HG03025 (cell line): ENCODE measurements around the gene JAKMIP3.

Experiments used
- ATAC-seq: cut with Tn5 transposase; IDR thresholded peaks from one replicate; pipeline ENCODE4 v1.9.1; 2021; ENCODE audit warnings: mild to moderate bottlenecking, moderate library complexity; ENCODE audit not compliant: unreplicated experiment, low FRiP score

The JAKMIP3 gene

DNA sequence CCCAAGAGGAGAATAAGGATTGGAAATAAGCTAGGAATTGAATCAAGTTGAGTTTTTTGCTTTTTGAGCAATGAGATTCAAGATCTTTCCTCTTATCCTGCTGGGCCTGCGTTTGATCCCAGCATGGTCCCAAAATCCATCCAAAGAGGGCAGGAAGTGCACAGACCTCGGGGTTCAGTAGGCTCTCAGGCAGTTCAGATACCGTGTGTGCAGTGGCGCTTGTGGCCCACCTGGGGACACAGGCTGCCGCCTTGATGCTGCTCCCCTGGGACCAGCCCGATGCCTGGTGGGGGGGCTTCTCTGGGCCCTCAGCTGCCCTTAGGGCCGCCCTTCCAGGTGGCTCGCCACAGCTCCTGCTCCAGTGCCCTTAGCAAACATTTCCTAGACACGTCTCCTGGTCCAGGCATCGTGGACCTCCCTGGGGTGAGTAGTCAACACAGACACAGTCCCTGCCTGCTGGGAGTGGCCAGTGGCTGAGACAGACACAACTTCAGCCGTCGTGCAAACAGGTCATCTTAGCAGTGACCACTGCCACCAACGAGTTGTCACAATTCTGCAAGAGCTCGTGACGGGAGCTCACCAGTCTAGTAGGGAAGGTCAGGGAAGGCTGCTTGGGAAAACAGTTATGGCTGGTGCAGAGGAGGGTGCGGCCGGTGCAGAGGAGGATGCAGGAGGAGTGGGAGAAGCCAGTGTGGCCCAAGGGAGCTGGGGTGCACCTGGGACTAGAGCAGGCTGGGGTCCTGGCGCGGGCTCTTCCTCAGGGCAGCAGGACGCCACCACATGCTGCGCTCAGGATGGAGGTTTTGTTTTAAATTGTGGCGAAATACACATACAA is 21.7 kb upstream of the JAKMIP3 start:
- ATAC-seq: no peak

DNA sequence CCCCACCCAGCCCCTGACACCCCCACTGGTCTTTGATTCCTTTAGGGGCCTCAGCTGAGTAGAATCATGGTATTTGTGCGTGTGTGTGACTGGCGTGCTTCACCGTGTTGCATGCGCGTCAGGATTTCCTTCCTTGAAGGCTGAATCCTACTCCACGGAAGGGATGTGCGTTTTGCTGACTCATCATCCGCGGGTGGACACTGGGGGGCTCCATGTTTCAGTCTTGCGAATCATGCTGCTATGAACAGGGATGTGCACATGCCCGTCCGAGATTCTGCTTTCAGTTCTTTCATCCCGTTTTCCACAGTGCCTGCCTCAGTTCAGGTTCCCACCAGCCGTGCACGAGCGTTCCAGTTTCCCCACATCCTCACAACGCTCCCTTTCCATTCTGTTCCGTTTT is 20.9 kb upstream of the JAKMIP3 start:
- ATAC-seq: no peak

DNA sequence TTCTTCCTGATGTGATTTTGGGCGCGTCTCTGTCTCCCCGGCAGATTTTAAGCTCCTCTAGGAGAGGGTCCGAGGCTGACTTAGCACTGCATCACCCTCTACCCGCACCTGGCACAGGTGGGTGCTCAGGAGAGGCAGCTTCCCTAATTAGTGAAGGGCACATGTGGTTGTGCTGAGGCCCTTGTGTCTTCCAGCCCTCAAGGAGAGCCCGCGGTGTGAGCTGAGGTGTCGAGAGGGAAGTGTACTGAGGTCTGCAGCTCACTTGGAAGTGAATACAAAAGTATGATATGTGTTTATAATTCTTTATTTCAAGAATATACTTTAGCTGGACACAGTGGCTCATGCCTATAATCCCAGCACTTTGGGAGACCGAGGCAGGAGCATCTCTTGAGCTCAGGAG is 20.4 kb upstream of the JAKMIP3 start:
- ATAC-seq: no peak

DNA sequence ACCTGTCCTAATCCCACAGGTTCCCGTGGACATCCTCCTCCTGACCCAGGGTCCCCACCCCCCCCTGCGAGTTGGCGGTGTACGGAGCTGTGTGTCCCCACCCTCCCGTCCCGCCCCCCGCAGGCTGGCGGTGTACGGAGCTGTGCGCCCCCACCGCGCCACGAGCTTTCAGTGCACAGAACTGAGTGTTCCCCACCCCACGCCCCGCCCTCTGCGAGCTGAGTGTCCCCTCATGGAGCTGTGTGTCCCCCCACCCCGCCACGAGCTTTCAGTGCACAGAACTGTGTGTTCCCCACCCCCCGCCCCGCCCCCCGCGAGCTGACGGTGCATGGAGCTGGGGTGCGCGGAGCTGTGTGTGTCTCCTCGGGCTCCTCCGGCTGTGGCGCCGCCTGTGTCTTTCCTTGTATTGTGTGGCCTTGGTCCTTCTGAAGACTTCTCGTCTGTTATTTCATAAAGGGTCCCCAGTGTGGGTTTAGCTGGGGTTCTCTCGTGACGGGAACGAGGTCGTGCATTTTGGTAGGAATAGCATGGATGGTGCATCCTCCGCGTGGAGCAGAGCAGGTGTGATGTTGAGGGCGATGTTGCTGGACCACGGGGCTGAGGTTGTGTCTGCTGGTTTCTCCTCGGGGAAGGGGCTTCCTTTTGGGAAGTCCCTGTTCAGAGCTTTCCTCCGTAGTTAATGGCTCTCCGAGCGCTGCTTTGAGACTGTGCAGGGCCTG is 18.0 kb upstream of the JAKMIP3 start:
- ATAC-seq: no peak

GRCh38 chr10:132048294-132048667 is 17.5 kb upstream of the JAKMIP3 start:
- no peak for ATAC-seq

DNA sequence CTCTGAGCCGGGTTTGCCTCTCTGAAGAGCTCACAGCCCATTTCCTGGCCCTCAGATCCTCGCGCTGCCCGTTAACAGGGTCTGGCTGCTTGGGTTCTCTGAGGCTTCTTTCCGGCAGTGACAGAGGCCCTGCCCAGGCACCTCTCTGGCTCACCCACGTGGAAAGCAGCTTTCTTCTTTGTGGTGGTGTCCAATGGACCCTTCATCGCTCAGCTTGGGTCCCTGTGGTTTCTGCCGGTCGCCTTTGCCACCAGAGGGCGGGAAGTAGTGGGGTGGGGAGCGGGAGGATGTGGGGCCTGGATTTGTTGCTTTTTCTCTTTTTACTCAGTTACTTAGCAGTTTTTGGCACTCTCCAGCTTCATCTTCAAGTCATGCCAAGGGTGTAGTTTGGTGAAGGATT is 15.6 kb upstream of the JAKMIP3 start:
- no peak for ATAC-seq

DNA sequence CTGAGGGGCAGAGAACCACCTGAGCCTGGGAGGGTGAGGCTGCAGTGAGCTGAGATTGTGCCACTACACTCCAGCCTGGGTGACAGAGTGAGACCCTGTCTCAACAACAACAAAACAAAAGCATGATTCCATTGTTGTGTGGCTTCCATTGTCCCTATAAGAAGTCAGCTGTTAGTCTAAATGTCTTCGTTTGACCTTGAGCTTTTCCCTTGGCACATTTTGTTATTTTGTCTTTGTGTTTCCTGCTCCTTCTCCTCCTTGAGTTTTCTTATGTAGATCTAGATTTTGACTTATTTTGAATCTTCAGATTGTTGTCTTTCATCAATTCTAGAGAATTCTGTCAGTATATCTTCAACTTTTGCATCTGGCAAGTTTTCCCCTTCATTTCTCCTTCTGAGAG is 13.6 kb upstream of the JAKMIP3 start:
- no peak for ATAC-seq

DNA sequence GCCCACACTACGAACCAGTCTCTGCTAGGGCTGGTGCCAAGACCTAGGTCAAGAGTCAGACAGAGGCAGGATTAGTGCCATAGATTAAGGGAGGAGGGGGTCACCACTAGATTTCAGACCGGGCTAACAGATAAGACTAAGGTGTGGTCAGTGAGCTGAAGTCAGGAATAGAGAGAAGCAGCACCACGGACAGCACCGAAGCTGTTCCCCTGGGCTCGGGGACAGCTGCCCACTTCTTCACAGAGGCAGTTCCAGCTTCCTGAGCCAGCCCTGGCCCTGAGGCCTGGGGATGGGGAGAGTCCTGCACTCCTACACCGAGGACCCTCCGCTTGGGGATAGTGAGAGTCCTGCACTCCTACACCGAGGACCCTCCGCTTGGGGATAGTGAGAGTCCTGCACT is 11.2 kb upstream of the JAKMIP3 start:
- no peak for ATAC-seq

- ATAC-seq: no peak
Measured at GRCh38 chr10:132055616-132056015, 10.1 kb upstream of the JAKMIP3 start.

- no peak for ATAC-seq
Measured at GRCh38 chr10:132056663-132057062, 9.1 kb upstream of the JAKMIP3 start.

- ATAC-seq: no peak
Measured at GRCh38 chr10:132057191-132057681, 8.5 kb upstream of the JAKMIP3 start.

GRCh38 chr10:132058111-132058745 is 7.5 kb upstream of the JAKMIP3 start:
- ATAC-seq: no peak

GRCh38 chr10:132058793-132059759 is 6.7 kb upstream of the JAKMIP3 start:
- no peak for ATAC-seq

- ATAC-seq: no peak
Measured at GRCh38 chr10:132059760-132060508, 5.8 kb upstream of the JAKMIP3 start.

DNA sequence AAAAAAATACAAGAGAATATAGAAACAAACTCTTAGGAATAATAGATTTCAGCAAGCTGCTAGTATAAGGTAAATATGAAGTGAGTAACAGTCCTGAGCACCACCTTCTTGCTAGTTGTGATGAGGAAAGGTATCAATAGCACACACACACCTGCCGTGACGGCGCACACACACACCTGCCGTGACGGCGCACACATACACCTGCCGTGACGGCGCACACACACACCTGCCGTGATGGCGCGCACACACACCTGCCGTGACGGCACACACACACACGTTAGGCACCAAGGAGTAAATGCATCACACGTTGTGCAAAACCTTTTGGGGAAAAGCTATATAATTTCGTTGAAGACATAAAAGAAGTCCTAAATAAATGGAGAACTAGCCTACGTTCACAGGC is 4.7 kb upstream of the JAKMIP3 start:
- no peak for ATAC-seq

- no peak for ATAC-seq
Measured at GRCh38 chr10:132061465-132061864, 4.3 kb upstream of the JAKMIP3 start.

GRCh38 chr10:132062116-132062515 is 3.6 kb upstream of the JAKMIP3 start:
- ATAC-seq: no peak

DNA sequence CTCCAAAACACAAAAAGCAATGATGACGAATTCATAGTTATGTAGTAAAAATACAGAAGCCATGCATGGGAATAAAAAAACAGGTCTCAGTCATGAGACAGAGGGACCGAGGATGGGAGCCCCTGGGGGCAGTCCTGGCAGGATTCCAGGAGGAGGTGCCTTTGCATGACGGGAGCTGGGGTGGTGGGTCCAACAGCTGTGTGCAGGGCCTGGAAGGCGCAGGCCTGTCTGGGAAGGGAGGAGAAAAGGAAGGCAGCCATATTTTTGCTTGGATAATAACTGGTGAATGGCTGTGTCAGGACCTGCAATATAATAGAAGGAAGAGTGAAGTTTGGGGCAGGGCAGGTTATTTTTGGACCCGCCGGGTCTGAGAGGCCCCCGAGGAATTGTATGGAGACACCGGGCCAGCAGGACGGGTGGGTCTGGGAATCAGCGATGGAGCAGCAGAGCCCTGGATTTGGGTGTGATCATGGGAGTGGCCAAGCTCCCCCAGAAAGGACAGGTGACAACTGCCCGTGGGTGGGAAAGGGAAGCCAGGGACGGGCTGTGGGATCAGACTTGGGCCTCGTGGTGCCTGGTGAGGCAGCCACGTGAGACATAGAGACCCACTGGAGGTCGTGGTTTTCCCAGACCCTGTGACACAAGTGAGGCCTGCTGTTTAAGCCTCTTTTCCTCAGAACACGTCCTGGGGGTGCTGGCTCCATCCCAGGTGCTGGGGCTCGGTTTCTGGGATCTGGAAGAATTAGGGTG is 2.9 kb upstream of the JAKMIP3 start:
- no peak for ATAC-seq

GRCh38 chr10:132063432-132063831 is 2.3 kb upstream of the JAKMIP3 start:
- ATAC-seq: no peak
